CD14-positive monocyte (primary cell): Measurements from ENCODE around the gene RIF1. TPM values are rescaled to one million over a fixed set of nuclear protein-coding genes. Genes with fewer than 3 reads are reported as not detected.
A peak's percentile ranks its signal among the peaks of the same experiment; 100 is the strongest.

Experiments used
- DNase-seq, 3 donors: peaks; one replicate each; pipeline ENCODE4 v3.0.0-alpha.2; 2011 to 2022
- H2AFZ ChIP-seq: 2 replicates; pipeline ENCODE4 v1.6.0; 2012; ENCODE audit warnings: mild to moderate bottlenecking, low read depth, low read length, inconsistent platforms; ENCODE audit not compliant: insufficient read depth, poor library complexity, severe bottlenecking
- H3K27ac ChIP-seq, 2 donors: 1 replicate in 1 of 2; 2 replicates in 1 of 2; pipeline ENCODE4 v1.5.1; 2012 to 2013; ENCODE audit warnings: low read length in 2 of 2, control low read depth in 1 of 2, inconsistent platforms in 1 of 2, low read depth in 1 of 2, mild to moderate bottlenecking in 1 of 2
- H3K27me3 ChIP-seq, 2 donors: one replicate each; pipeline versions ENCODE4 v1.6.0 to v1.6.1; 2011 to 2013; ENCODE audit warnings: low read length in 2 of 2; ENCODE audit not compliant: control insufficient read depth in 2 of 2, insufficient read depth in 2 of 2
- H3K36me3 ChIP-seq, 2 donors: replicated peaks in 1 of 2; 1 replicate in 1 of 2; 2 replicates in 1 of 2; pipeline versions ENCODE4 v1.5.1 to v1.6.1; 2012 to 2013; ENCODE audit warnings: low read length in 2 of 2, control low read depth in 1 of 2, inconsistent platforms in 1 of 2, mild to moderate bottlenecking in 1 of 2; ENCODE audit not compliant: insufficient read depth in 2 of 2, control insufficient read depth in 1 of 2
- H3K4me1 ChIP-seq, 2 donors: 1 replicate in 1 of 2; 2 replicates in 1 of 2; pipeline versions ENCODE4 v1.5.1 to v1.6.1; 2012 to 2013; ENCODE audit warnings: low read length in 2 of 2, control low read depth in 1 of 2, inconsistent platforms in 1 of 2, mild to moderate bottlenecking in 1 of 2, moderate library complexity in 1 of 2; ENCODE audit not compliant: insufficient read depth in 2 of 2, control insufficient read depth in 1 of 2
- H3K4me2 ChIP-seq: replicated peaks from 2 replicates; pipeline ENCODE3; 2012; ENCODE audit warnings: low read length, moderate library complexity, mild to moderate bottlenecking; ENCODE audit not compliant: poor library complexity, severe bottlenecking; ENCODE audit errors: extremely low read depth
- H3K4me3 ChIP-seq, 3 experiments: fragments of 200-600 bp in 1 of 3; sonication (generic) in 1 of 3; replicated peaks in 1 of 3; 1 replicate in 2 of 3; 2 replicates in 1 of 3; pipeline ENCODE4 v1.5.1; 2011 to 2013; ENCODE audit warnings: low read length in 3 of 3, mild to moderate bottlenecking in 3 of 3, control low read depth in 2 of 3, low read depth in 2 of 3, inconsistent platforms in 1 of 3, moderate library complexity in 1 of 3
- H3K79me2 ChIP-seq: 2 replicates; pipeline ENCODE4 v1.6.0; 2012; ENCODE audit warnings: mild to moderate bottlenecking, control low read depth, inconsistent platforms, low read length, moderate library complexity; ENCODE audit not compliant: insufficient read depth
- H3K9ac ChIP-seq: 2 replicates; pipeline ENCODE4 v1.6.0; 2017; ENCODE audit warnings: low read length, mild to moderate bottlenecking; ENCODE audit not compliant: insufficient read depth, poor library complexity, severe bottlenecking
- H3K9me3 ChIP-seq, 2 donors: replicated peaks in 1 of 2; 1 replicate in 1 of 2; 2 replicates in 1 of 2; pipeline versions ENCODE4 v1.5.1 to v1.6.1; 2012 to 2013; ENCODE audit warnings: low read length in 2 of 2, control low read depth in 1 of 2; ENCODE audit not compliant: control insufficient read depth in 1 of 2, insufficient read depth in 1 of 2
- H4K20me1 ChIP-seq: 2 replicates; pipeline ENCODE4 v1.6.0; 2012; ENCODE audit warnings: mild to moderate bottlenecking, low read length, control low read depth, moderate library complexity; ENCODE audit not compliant: insufficient read depth
- H3K27ac Mint-ChIP-seq, 7 donors: one replicate each; pipeline ENCODE4 v1.8.0; 2020; ENCODE audit warnings: mild to moderate bottlenecking in 7 of 7, mixed read lengths in 7 of 7, moderate library complexity in 6 of 7, inconsistent platforms in 2 of 7
- H3K27me3 Mint-ChIP-seq, 3 donors: one replicate each; pipeline ENCODE4 v1.8.0; 2021 to 2022; ENCODE audit warnings: low read depth in 3 of 3, mild to moderate bottlenecking in 3 of 3, mixed read lengths in 3 of 3, moderate library complexity in 3 of 3, inconsistent platforms in 1 of 3
- H3K36me3 Mint-ChIP-seq, 2 donors: one replicate each; pipeline ENCODE4 v1.8.0; 2020; ENCODE audit warnings: mixed read lengths in 2 of 2, inconsistent platforms in 1 of 2, mild to moderate bottlenecking in 1 of 2
- H3K4me1 Mint-ChIP-seq: one replicate; pipeline ENCODE4 v1.8.0; 2020; ENCODE audit warnings: mild to moderate bottlenecking, mixed read lengths
- H3K4me3 Mint-ChIP-seq, 2 donors: one replicate each; pipeline ENCODE4 v1.8.0; 2020; ENCODE audit warnings: mild to moderate bottlenecking in 2 of 2, mixed read lengths in 2 of 2, moderate library complexity in 1 of 2
- H3K9me3 Mint-ChIP-seq, 7 donors: one replicate each; pipeline ENCODE4 v1.8.0; 2020 to 2022; ENCODE audit warnings: mixed read lengths in 7 of 7, mild to moderate bottlenecking in 6 of 7, moderate library complexity in 6 of 7, inconsistent platforms in 2 of 7
- CTCF ChIP-seq: fragments of 200-600 bp; IDR thresholded peaks from one replicate; pipeline ENCODE4 v1.8.0; 2022; ENCODE audit warnings: antibody characterized with exemption, mild to moderate bottlenecking
- WGBS: methylation state at CpG from one replicate; pipeline ENCODE4 v1.1.5; 2013; ENCODE audit warnings: missing lambda C conversion rate; ENCODE audit not compliant: insufficient coverage; 5-methylcytosine and 5-hydroxymethylcytosine counted together
- intact Hi-C, 2 donors: fragments of 100-400 bp; cut with micrococcal nuclease; formaldehyde crosslinking; loops; one replicate each; pipeline versions ENCODE4 v1.15.0 to v1.15.1; 2023
- polyA plus RNA-seq, 3 donors: library from polyadenylated mRNA; depleted of rRNA in 1 of 3; unstranded in 2 of 3; stranded (reverse) in 1 of 3; fragments of 300-500 nt in 2 of 3; fragments of >200 nt in 1 of 3; fragmentation: Illumina TruSeq in 2 of 3; gene quantifications; 1 replicate in 2 of 3; 2 replicates in 1 of 3; pipeline ENCODE4 v1.2.3, GENCODE V29; 2012 to 2021

Gene RIF1
- polyA plus RNA-seq, 3 donors: 3.8 to 9.3 (median 6.5) TPM

DNA sequence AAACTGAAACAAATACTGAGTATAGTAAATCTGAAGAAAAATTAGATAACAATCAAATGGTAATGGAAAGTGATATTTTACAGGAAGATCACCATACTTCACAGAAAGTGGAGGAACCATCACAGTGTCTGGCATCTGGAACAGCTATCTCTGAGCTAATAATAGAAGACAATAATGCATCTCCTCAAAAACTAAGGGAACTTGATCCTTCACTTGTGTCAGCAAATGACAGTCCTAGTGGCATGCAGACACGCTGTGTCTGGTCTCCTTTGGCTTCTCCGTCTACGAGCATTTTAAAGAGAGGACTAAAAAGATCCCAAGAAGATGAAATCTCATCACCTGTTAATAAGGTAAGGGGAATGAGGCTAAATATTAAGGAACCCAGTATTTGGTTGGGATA is 56.1 kb downstream of the RIF1 start:
- Mint-ChIP-seq H3K27me3 (no peaks in the 10 kb centered on the region), H3K36me3 (peaks cover 81 to 94% of the 10 kb centered on the region in 2 donors), H3K4me1 (no peaks in the 10 kb centered on the region), H3K27ac (no peak overlapping the region), H3K9me3 (no peaks in the 10 kb centered on the region), H3K4me3 (no peak overlapping the region)
- Histone ChIP-seq H3K36me3 (peaks cover 89 to 100% of the 10 kb centered on the region in 2 donors), H3K9me3 (no peaks in the 10 kb centered on the region), H3K4me2 (no peak overlapping the region), H3K79me2 (peaks cover 2% of the 10 kb centered on the region), H3K4me1 (no peaks in the 10 kb centered on the region), H4K20me1 (no peaks in the 10 kb centered on the region), H3K9ac (no peak overlapping the region), H3K27ac (no peak overlapping the region), H3K27me3 (no peaks in the 10 kb centered on the region), H3K4me3 (no peak overlapping the region), H2AFZ (no peak overlapping the region)
- TF ChIP-seq CTCF: no peak
- intact Hi-C loops: no loop called here
- DNase-seq: no peak
- WGBS: 100% methylated on average over 1 of the region's 3 CpGs

DNA sequence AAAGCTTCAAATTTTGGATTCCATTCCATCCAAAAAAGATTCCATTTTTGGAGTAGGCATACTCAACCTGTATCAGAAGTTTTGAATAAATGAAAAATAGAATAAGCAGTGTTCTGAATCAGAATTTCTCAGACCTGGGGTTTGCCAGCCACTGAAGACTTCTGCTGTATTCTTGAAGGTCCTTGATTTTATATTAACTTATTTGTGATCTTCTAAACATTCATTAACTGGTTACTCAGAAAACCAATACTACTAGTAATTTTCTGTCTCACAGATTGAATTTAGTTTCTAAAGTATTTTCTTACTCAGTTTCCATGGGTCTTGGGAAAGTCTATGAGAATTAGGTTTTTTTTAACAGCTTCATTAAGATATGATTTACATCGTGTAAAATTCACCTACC is 60.9 kb downstream of the RIF1 start:
- no peak for TF ChIP-seq CTCF
- intact Hi-C loops: no loop called here
- Histone ChIP-seq H3K9me3 (no peaks in the 10 kb centered on the region), H3K36me3 (peaks cover 51 to 63% of the 10 kb centered on the region in 2 donors), H3K4me1 (peaks cover 22 to 29% of the 10 kb centered on the region in 2 donors), H3K27me3 (no peaks in the 10 kb centered on the region), H4K20me1 (no peaks in the 10 kb centered on the region), H3K27ac (peak overlapping the region in 1 of 2 donors; percentile 22), H3K4me2 (no peak overlapping the region), H3K9ac (no peak overlapping the region), H3K4me3 (no peak overlapping the region), H3K79me2 (peaks cover 26% of the 10 kb centered on the region), H2AFZ (no peak overlapping the region)
- Mint-ChIP-seq H3K4me3 (no peak overlapping the region), H3K36me3 (peaks cover 50 to 63% of the 10 kb centered on the region in 2 donors), H3K27ac (no peak overlapping the region), H3K4me1 (peaks cover 32% of the 10 kb centered on the region), H3K27me3 (no peaks in the 10 kb centered on the region), H3K9me3 (peaks cover 0 to 3% (median 0%) of the 10 kb centered on the region in 7 donors)
- no peak for DNase-seq
- no CpG with 5 or more reads among the region's 1 CpG for WGBS
